K562 (cell line): Measurements from ENCODE around the gene ANKMY2.

Experiments
- BRD4 ChIP-seq: fragments of 200-600 bp; sonication (generic); IDR thresholded peaks from 2 replicates; pipeline ENCODE4 v1.6.1; 2017; ENCODE audit warnings: inconsistent platforms
- CBX5 ChIP-seq: IDR thresholded peaks from 2 replicates; pipeline ENCODE4 v1.6.1; 2014; ENCODE audit warnings: low read depth, borderline replicate concordance
- CHD2 ChIP-seq: IDR thresholded peaks from 2 replicates; pipeline ENCODE4 v1.6.1; 2011; ENCODE audit warnings: low read depth, low read length
- HDAC8 ChIP-seq: fragments of 450-650 bp; IDR thresholded peaks from 2 replicates; pipeline ENCODE4 v1.6.1; 2016; ENCODE audit warnings: mild to moderate bottlenecking, missing genetic modification characterization, moderate library complexity, missing compliant biosample characterization
- SMARCE1 ChIP-seq: fragments of 450-650 bp; IDR thresholded peaks from 2 replicates; pipeline ENCODE4 v1.7.1; 2016; ENCODE audit warnings: mild to moderate bottlenecking
- TAF1 ChIP-seq: IDR thresholded peaks from 2 replicates; pipeline ENCODE4 v1.6.1; 2011; ENCODE audit warnings: mild to moderate bottlenecking, low read length, moderate library complexity; ENCODE audit not compliant: insufficient read depth, control insufficient read depth, severe bottlenecking; ENCODE audit errors: extremely low read depth
- TCFL5 ChIP-seq: fragments of 250-450 bp; sonication (Bioruptor Pico); conservative IDR thresholded peaks from 2 replicates; pipeline ENCODE4 v1.6.1; 2021; ENCODE audit warnings: mild to moderate bottlenecking, moderate library complexity, matching md5 sums

DNA sequence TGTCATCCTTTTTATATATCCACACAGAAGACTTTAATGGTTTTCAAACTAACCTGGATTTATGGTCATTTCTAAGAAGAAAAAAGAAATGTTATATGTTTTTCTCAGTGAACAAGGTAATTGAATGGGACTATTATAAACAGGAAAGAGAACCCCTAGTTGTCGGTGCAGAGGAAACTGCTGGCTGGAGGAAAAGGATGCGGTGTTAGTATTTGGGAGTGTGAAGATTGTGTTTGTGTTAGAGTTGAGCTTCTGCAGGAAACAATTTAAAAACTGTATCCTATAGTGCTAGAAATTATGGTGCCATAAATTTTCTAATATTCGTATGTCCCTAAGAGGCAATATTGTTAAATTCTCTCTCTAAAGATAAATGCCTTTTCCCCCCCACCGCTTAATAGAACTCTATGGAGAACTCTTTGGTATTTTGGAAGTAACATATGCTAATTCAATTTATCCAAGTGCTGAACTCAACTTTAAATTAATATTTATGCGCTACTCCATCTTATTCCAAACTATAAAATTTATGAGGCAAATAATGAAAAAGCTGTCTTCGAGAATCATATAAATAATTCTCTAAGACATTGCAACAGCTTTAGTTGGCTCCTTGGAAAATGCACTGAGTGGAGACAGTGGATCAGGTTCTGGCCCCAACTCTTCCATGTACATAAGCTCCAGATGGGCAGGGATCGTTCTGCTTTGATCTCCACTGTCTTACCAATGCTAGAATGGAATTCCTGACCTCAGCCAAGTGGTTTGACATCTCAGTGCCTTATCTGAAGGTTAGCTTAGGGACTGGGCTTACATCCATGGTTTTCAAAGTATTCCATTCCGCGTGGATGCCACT, 6.1 kb upstream of the ANKMY2 start:
- TF ChIP-seq SMARCE1 (no peak), TAF1 (no peak), BRD4 (no peak), HDAC8 (no peak), CBX5 (no peak), CHD2 (no peak), TCFL5 (no peak)
